HCT116 (cell line): ENCODE data around the gene ATG101.

ENCODE experiments used
- ELF1 ChIP-seq: IDR thresholded peaks from 2 replicates; pipeline ENCODE4 v1.6.1; 2012; ENCODE audit warnings: low read depth, borderline replicate concordance
- EZH2phosphoT487 ChIP-seq: fragments of 200-600 bp; IDR thresholded peaks from 2 replicates; pipeline ENCODE4 v1.6.1; 2018; ENCODE audit warnings: antibody characterized with exemption, borderline replicate concordance
- POLR2AphosphoS5 ChIP-seq: IDR thresholded peaks from 2 replicates; pipeline ENCODE4 v1.6.1; 2011; ENCODE audit warnings: mild to moderate bottlenecking, low read depth, low read length, moderate library complexity
- TF ChIP-seq, protein P1 (sequence below), 3 experiments: fragments of 200-600 bp in 1 of 3; sonication (generic) in 1 of 3; IDR thresholded peaks in 2 of 3; conservative IDR thresholded peaks in 1 of 3; 2 replicates each; pipeline ENCODE4 v1.5.1; 2012 to 2017; ENCODE audit warnings: low read depth in 2 of 3, low read length in 2 of 3, antibody characterized with exemption in 1 of 3, borderline replicate concordance in 1 of 3, control low read depth in 1 of 3, mild to moderate bottlenecking in 1 of 3, mixed read lengths in 1 of 3, mixed run types in 1 of 3, moderate library complexity in 1 of 3; ENCODE audit not compliant: insufficient read depth in 1 of 3

DNA sequence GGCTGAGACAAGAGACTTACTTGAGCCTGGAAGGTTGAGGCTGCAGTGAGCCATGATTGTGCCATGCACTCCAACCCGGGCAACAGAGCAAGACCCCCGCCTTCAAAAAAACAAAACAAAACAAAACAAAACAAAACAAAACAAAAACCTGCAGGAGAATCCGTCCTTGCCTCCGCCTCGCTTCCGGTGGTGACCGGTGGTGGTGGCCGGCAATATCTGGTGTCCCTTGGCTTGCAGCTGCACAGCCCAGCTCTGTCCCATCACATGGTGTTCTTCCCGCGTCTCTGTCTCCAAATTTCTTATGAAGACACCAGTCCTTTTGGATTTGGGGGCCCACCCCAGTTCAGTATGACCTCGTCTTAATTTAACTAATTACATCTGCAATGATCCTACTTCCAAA is 19.7 kb downstream of the ATG101 start:
- TF ChIP-seq, protein P1, sequence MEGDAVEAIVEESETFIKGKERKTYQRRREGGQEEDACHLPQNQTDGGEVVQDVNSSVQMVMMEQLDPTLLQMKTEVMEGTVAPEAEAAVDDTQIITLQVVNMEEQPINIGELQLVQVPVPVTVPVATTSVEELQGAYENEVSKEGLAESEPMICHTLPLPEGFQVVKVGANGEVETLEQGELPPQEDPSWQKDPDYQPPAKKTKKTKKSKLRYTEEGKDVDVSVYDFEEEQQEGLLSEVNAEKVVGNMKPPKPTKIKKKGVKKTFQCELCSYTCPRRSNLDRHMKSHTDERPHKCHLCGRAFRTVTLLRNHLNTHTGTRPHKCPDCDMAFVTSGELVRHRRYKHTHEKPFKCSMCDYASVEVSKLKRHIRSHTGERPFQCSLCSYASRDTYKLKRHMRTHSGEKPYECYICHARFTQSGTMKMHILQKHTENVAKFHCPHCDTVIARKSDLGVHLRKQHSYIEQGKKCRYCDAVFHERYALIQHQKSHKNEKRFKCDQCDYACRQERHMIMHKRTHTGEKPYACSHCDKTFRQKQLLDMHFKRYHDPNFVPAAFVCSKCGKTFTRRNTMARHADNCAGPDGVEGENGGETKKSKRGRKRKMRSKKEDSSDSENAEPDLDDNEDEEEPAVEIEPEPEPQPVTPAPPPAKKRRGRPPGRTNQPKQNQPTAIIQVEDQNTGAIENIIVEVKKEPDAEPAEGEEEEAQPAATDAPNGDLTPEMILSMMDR (IDR thresholded peaks at IDR 0.05 in 2 of 3, conservative IDR thresholded peaks at IDR 0.05 in 1 of 3; ENCODE audit: borderline replicate concordance in 1 of 3, insufficient read depth in 1 of 3, low read depth in 2 of 3, low read length in 2 of 3) = no peak
- no peak for TF ChIP-seq EZH2phosphoT487
- no peak for TF ChIP-seq POLR2AphosphoS5
- no peak for TF ChIP-seq ELF1
